GM12878 (cell line): ENCODE data around the gene EIF3B. TPM values are rescaled to one million over a fixed set of nuclear protein-coding genes. Genes with fewer than 3 reads are reported as not detected.

Experiments used
- ATAC-seq: fragments of 200-7000 bp; cut with Tn5 transposase; 3 replicates; pipeline ENCODE4 v1.9.1; 2020; ENCODE audit warnings: mild to moderate bottlenecking, moderate library complexity
- BruUV-seq: library from RNA; stranded (reverse); fragments of 400-500 nt; replicated peaks from 2 replicates; lab custom pipeline; 2021; lab: Mats Ljungman, UMichigan
- CTCF ChIA-PET: fragments of 300-600 bp; sonication (Branson Sonifier 250); formaldehyde crosslinking; extraction: SDS; loops from one replicate; lab custom pipeline; 2021; ENCODE audit warnings: inconsistent platforms; lab: Yijun Ruan, JAX
- POLR2A ChIA-PET: fragments of 350-600 bp; formaldehyde crosslinking; extraction: SDS; loops from one replicate; lab custom pipeline; 2021; ENCODE audit warnings: inconsistent platforms; lab: Charles Lee
- RAD21 ChIA-PET: fragments of 300-600 bp; sonication (Branson Sonifier 250); formaldehyde crosslinking; loops from one replicate; lab custom pipeline; 2023; ENCODE audit warnings: antibody characterized with exemption; ENCODE audit not compliant: unreplicated experiment; lab: Charles Lee
- SMC1A ChIA-PET: fragments of 300-600 bp; sonication (Branson Sonifier 250); formaldehyde crosslinking; loops from one replicate; lab custom pipeline; 2023; ENCODE audit not compliant: unreplicated experiment, uncharacterized antibody; lab: Charles Lee
- DNase-seq: peaks from one replicate; pipeline ENCODE4 v3.0.0-alpha.2; 2011; ENCODE audit warnings: low read depth, low spot score
- FAIRE-seq: peaks from 3 replicates; lab custom pipeline; 2011; peaks lifted over from hg19 to GRCh38; lab: Jason Lieb, UNC
- H2AFZ ChIP-seq: 2 replicates; pipeline ENCODE4 v1.6.0; 2011; ENCODE audit warnings: low read depth, low read length, control low read depth; ENCODE audit not compliant: control insufficient read depth
- H3K27ac ChIP-seq: 2 replicates; pipeline ENCODE4 v1.5.1; 2011; ENCODE audit warnings: control low read depth; ENCODE audit not compliant: control insufficient read depth, insufficient read depth
- H3K27me3 ChIP-seq, 2 experiments: replicated peaks in 1 of 2; 2 replicates each; pipeline versions ENCODE4 v1.6.0 to v1.6.1; 2011; ENCODE audit warnings: low read length in 1 of 2; ENCODE audit not compliant: control insufficient read depth in 2 of 2, insufficient read depth in 2 of 2
- H3K36me3 ChIP-seq, 2 experiments: 2 replicates each; pipeline ENCODE4 v1.5.1; 2011; ENCODE audit warnings: low read length in 1 of 2; ENCODE audit not compliant: control insufficient read depth in 2 of 2, insufficient read depth in 2 of 2
- H3K4me1 ChIP-seq: 2 replicates; pipeline ENCODE4 v1.6.1; 2011; ENCODE audit warnings: mild to moderate bottlenecking, low read length, moderate library complexity, mixed read lengths; ENCODE audit not compliant: control insufficient read depth, insufficient read depth
- H3K4me2 ChIP-seq: 2 replicates; pipeline ENCODE4 v1.6.0; 2011; ENCODE audit warnings: control low read depth; ENCODE audit not compliant: control insufficient read depth, insufficient read depth
- H3K4me3 ChIP-seq: fragments of 200-600 bp; sonication (generic); 2 replicates; pipeline ENCODE4 v1.5.1; 2016
- H3K79me2 ChIP-seq: 2 replicates; pipeline ENCODE4 v1.6.0; 2011; ENCODE audit warnings: low read length; ENCODE audit not compliant: control insufficient read depth, insufficient read depth
- H3K9ac ChIP-seq: 2 replicates; pipeline ENCODE4 v1.8.0; 2011; ENCODE audit warnings: low read length, control low read depth, mixed read lengths; ENCODE audit not compliant: control insufficient read depth, insufficient read depth
- H3K9me3 ChIP-seq: replicated peaks from 3 replicates; pipeline ENCODE4 v1.5.1; 2011; ENCODE audit warnings: mild to moderate bottlenecking, low read length; ENCODE audit not compliant: control insufficient read depth, insufficient read depth
- H4K20me1 ChIP-seq: 2 replicates; pipeline ENCODE4 v1.6.0; 2011; ENCODE audit not compliant: control insufficient read depth, insufficient read depth
- ATF7 ChIP-seq: fragments of 450-650 bp; IDR thresholded peaks from 2 replicates; pipeline ENCODE4 v1.6.1; 2016; ENCODE audit warnings: low read depth, mild to moderate bottlenecking
- FOS ChIP-seq: IDR thresholded peaks from 3 replicates; pipeline ENCODE4 v1.6.1; 2011; ENCODE audit warnings: borderline replicate concordance; ENCODE audit not compliant: insufficient read length; ENCODE audit errors: extremely low read depth
- POLR2A ChIP-seq: IDR thresholded peaks from 2 replicates; pipeline ENCODE4 v1.6.1; 2011; ENCODE audit warnings: low read depth, mild to moderate bottlenecking, low read length
- POLR2AphosphoS5 ChIP-seq: IDR thresholded peaks from 2 replicates; pipeline ENCODE4 v1.6.1; 2011; ENCODE audit warnings: mild to moderate bottlenecking, low read length, inconsistent platforms
- SPI1 ChIP-seq: IDR thresholded peaks from 2 replicates; pipeline ENCODE4 v1.6.1; 2011; ENCODE audit warnings: low read depth, mild to moderate bottlenecking, low read length, moderate library complexity, borderline replicate concordance; ENCODE audit not compliant: insufficient read depth
- ZNF384 ChIP-seq: IDR thresholded peaks from 2 replicates; pipeline ENCODE4 v1.6.1; 2012; ENCODE audit warnings: low read depth, mild to moderate bottlenecking, low read length, improper control_type of control experiment, borderline replicate concordance
- WGBS: methylation state at CpG from one replicate; pipeline ENCODE4 v1.1.6; 2016; ENCODE audit warnings: low lambda C conversion rate; ENCODE audit not compliant: insufficient replicate concordance, insufficient coverage; ENCODE audit errors: missing lambda C conversion rate; 5-methylcytosine and 5-hydroxymethylcytosine counted together
- in situ Hi-C: fragments of 300-500 bp; cut with MboI; formaldehyde crosslinking; loops from 9 replicates; pipeline ENCODE4 v1.14.3; 2018; ENCODE audit warnings: mixed read lengths
- intact Hi-C: fragments of 100-400 bp; cut with micrococcal nuclease; formaldehyde crosslinking; loops from one replicate; pipeline ENCODE4 v1.14.2; 2022; ENCODE audit not compliant: unreplicated experiment
- polyA plus RNA-seq, 11 experiments: library from polyadenylated mRNA; depleted of rRNA in 4 of 11; unstranded in 6 of 11; stranded (reverse) in 5 of 11; fragments of >200 nt; fragmentation: Nextera tagmentation in 4 of 11; fragmentation: Illumina TruSeq in 1 of 11; extraction: Ambion mirVana in 4 of 11; extraction: Trizol in 1 of 11; gene quantifications; 1 replicate in 1 of 11; 2 replicates in 10 of 11; pipeline versions ENCODE4 v1.2.1 to v1.2.3, GENCODE V29; 2011 to 2016; ENCODE audit warnings: inconsistent platforms in 2 of 11, missing spikeins in 2 of 11, low read depth in 1 of 11
- total RNA-seq, 4 experiments: library from RNA; depleted of rRNA in 3 of 4; stranded (reverse); fragments of >200 nt in 3 of 4; fragmentation: Illumina TruSeq in 1 of 4; extraction: Trizol in 1 of 4; gene quantifications; 2 replicates each; pipeline versions ENCODE4 v1.2.1 to v1.2.3, GENCODE V29; 2013 to 2021

EIF3B gene
- total and polyA plus RNA-seq, 10 of the 15 experiments (the other 5 are each of a cell fraction or from before 2014, with no cell fraction given): 17.6 to 275 (median 153) TPM

DNA sequence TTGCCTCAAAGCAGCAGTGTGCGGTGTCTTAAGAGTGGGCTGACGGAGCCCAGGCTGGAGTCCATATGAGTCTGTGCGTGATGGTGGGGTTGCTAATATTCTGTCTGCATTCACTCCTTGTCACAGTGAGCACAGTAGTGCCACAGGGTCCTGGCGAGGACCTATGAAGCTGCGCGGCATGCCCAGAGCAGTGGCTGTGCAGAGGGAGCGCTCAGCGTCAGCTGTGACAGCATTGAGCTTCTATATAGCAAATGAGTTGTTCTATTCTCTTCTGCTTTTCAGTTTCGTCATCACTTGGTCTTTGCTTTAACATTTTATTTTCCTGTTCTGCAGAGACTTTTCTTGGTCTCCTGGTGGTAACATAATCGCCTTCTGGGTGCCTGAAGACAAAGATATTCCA lies 14.5 kb downstream of the EIF3B start:
- H2AFZ ChIP-seq: no peak overlapping the region
- in situ Hi-C loops (no loop called here), intact Hi-C loops (no loop called here)
- ChIA-PET SMC1A (no interaction called here), CTCF (interaction anchor here (1.2 to 1.8 kb wide), 2 partner anchors 99 to 790 kb away, joined by 3 to 4 read pairs; no protein-coding TSS in a partner anchor), POLR2A (no interaction called here), RAD21 (no interaction called here)
- no peaks in the 10 kb centered on the region; the same call in 1 of the 2 replicates for H4K20me1 ChIP-seq
- no peak for FAIRE-seq
- ATAC-seq: no peak
- DNase-seq: no peak
- no peaks in the 10 kb centered on the region; the same call in 1 of the 2 replicates for H3K79me2 ChIP-seq
- BruUV-seq: no TSS peak
- no peaks in the 10 kb centered on the region for H3K4me1 ChIP-seq
- TF ChIP-seq FOS (no peak), POLR2AphosphoS5 (peak; percentile 41; the same call in 1 of the 2 replicates), SPI1 (no peak), POLR2A (0 out of 2 replicates have a peak, but pooled peaks have one; percentile 18), ATF7 (no peak)
- H3K36me3 ChIP-seq: peaks cover 53 to 55% of the 10 kb centered on the region in 2 experiments
- H3K9me3 ChIP-seq: no peaks in the 10 kb centered on the region
- no peaks in the 10 kb centered on the region for H3K27me3 ChIP-seq
- no peak overlapping the region for H3K4me2 ChIP-seq
- H3K4me3 ChIP-seq: no peak overlapping the region
- H3K9ac ChIP-seq: no peak overlapping the region
- H3K27ac ChIP-seq: no peak overlapping the region
- WGBS: 95% methylated on average over 10 of the region's 10 CpGs

DNA sequence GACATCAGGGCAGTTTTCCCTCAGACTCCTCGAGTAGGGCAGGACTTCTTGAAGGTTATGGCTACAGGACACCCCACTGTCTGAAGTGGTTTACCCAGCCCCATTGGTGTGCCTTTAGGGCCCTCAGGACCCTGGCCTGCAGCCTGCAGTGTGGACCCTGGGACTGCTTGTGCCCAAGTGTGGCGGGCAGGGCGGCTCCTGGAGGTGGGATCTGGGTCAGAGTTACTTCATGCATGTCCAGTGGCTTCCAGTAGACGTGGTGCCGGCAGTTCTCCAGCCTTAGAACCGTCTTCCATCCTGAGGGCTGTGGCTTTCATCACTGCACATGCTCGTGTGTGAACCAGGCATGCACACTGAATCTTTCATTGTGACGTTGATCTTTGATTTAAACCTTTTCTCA lies 16.7 kb downstream of the EIF3B start:
- Histone ChIP-seq H2AFZ (no peak overlapping the region), H3K4me1 (no peaks in the 10 kb centered on the region), H3K9ac (no peak overlapping the region), H3K4me2 (no peak overlapping the region), H4K20me1 (peaks cover 2% of the 10 kb centered on the region), H3K36me3 (peaks cover 59% of the 10 kb centered on the region in 2 experiments), H3K27me3 (no peaks in the 10 kb centered on the region), H3K4me3 (no peak overlapping the region), H3K9me3 (no peaks in the 10 kb centered on the region), H3K79me2 (no peaks in the 10 kb centered on the region), H3K27ac (no peak overlapping the region)
- TF ChIP-seq POLR2A: 0 out of 2 replicates have a peak, but pooled peaks have one; percentile 43
- no peak for TF ChIP-seq ZNF384
- ATAC-seq: no peak
- intact Hi-C loops: no loop called here
- ChIA-PET CTCF (no interaction called here), RAD21 (no interaction called here), SMC1A (no interaction called here), POLR2A (no interaction called here)
- DNase-seq: no peak
- in situ Hi-C loops: no loop called here
- FAIRE-seq: no peak
- WGBS: 99% methylated on average over 8 of the region's 8 CpGs
- no TSS peak for BruUV-seq
